Islet precursor cell (in vitro differentiated cells): Measurements from ENCODE around the gene LCA5L.
A peak's percentile ranks its signal among the peaks of the same experiment; 100 is the strongest.
"Not testable (repeated sequence)": the region's sequence is repeated elsewhere in the genome, so short reads cannot be mapped to it uniquely, and the experiment has no call there.

Experiments used
- DNase-seq: peaks from one replicate; pipeline ENCODE4 v3.0.0-alpha.2; 2018

Gene LCA5L

GRCh38 chr21:39386899-39387298 is 58.7 kb downstream of the LCA5L start:
- DNase-seq = no peak

GRCh38 chr21:39386194-39386593 is 59.4 kb downstream of the LCA5L start:
- no peak for DNase-seq

- peak; percentile 55 for DNase-seq
These were observed 60.1 kb downstream of the LCA5L start for GRCh38 chr21:39385299-39386145.

- no peak for DNase-seq
These were observed 60.8 kb downstream of the LCA5L start for GRCh38 chr21:39384674-39385298.

GRCh38 chr21:39382096-39382495 is 63.5 kb downstream of the LCA5L start:
- DNase-seq = not testable (repeated sequence)

- DNase-seq = no peak
These were observed 64.6 kb downstream of the LCA5L start for GRCh38 chr21:39381009-39381408.

- peak; percentile 98 for DNase-seq
These were observed 65.3 kb downstream of the LCA5L start for GRCh38 chr21:39379986-39380891.

GRCh38 chr21:39377444-39378050 is 68.0 kb downstream of the LCA5L start:
- no peak for DNase-seq

GRCh38 chr21:39375446-39375845 is 70.1 kb downstream of the LCA5L start:
- no peak for DNase-seq

GRCh38 chr21:39374046-39374445 is 71.5 kb downstream of the LCA5L start:
- no peak for DNase-seq

- DNase-seq = peak; percentile 67
These were observed 71.9 kb downstream of the LCA5L start for GRCh38 chr21:39373634-39374033.

GRCh38 chr21:39369896-39370288 is 75.7 kb downstream of the LCA5L start:
- DNase-seq = not testable (repeated sequence)

- DNase-seq = no peak
These were observed 77.8 kb downstream of the LCA5L start for GRCh38 chr21:39367783-39368182.

- no peak for DNase-seq
These were observed 79.0 kb downstream of the LCA5L start for GRCh38 chr21:39366563-39366962.

GRCh38 chr21:39364949-39365348 is 80.6 kb downstream of the LCA5L start:
- no peak for DNase-seq

- peak; percentile 57 for DNase-seq
These were observed 81.7 kb downstream of the LCA5L start for GRCh38 chr21:39363607-39364555.

- no peak for DNase-seq
These were observed 82.8 kb downstream of the LCA5L start for GRCh38 chr21:39362733-39363132.

- no peak for DNase-seq
These were observed 86.2 kb downstream of the LCA5L start for GRCh38 chr21:39359382-39359781.
